HG03521 (cell line): ENCODE data around the gene TESK2.
A peak's percentile ranks its signal among the peaks of the same experiment; 100 is the strongest.

Source experiments
- ATAC-seq: cut with Tn5 transposase; IDR thresholded peaks from one replicate; pipeline ENCODE4 v1.9.1; 2021; ENCODE audit warnings: mild to moderate bottlenecking, moderate library complexity; ENCODE audit not compliant: unreplicated experiment

The TESK2 gene

DNA sequence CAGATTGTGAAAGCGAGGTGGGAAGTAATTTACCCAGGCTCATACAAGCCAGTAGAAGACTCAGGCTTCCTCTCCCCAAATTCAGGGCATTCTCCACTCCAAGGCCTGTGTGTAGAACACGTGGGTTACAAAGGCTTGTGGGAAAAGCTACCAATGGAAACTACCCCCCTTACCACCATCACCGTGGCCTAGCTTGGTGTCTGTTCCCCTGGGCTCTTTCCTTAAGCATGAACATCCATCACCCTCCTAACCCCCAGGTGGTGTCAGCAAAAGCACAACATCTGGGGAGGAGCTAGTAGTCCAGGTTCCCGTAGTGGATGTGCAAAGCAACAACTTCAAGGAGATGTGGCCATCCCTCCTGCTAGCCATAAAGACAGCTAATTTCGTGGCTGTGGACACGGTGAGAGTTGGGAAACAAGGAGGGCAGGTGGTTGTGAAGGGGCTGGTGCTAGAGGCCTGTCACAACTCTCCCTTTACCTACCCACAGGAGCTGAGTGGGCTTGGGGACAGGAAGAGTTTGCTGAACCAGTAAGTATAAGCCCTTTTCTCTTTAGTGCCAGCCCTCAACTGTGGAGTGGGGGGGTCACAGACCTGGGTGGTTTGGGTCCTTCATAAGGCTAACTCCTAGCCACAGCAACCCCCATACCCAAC lies 150.0 kb downstream of the TESK2 start:
- no peak for ATAC-seq

DNA sequence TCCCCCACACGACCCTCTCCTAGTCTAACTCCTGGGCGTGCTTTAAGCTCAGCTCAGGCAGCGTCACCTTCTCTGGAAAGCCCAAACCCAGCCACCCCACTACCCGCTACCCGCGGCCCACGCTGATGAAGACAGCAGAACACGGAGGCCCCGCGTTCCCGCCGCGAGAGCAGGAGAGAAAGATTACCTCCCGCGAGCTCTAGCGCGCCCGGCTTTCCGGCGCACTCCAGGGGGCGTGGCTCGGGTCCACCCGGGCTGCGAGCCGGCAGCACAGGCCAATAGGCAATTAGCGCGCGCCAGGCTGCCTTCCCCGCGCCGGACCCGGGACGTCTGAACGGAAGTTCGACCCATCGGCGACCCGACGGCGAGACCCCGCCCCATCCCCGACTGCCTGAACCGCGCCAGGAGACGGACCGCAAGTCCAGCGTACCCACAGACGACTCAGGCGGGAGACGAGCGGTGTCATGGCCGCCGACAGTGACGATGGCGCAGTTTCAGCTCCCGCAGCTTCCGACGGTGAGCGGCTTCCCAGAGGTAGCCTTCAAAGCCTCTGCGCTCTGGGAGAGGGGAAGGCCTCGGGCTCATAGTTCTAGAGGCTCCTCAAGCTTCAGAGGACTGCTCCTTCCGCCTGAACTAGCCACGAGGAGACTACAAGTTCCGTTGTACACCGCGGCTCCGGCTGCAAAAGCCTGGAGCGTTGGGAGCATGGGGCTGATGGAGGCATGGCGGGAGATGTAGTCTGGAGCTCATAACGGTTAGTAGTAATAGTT lies 151.0 kb downstream of the TESK2 start, which contains the start of the genes MUTYH and TOE1:
TSS of gene MUTYH (minus strand) at position 652 of the 770 bp plus-strand sequence. CDS start 5,935 bp downstream, outside the sequence.
TSS of gene TOE1 (plus strand) at position 382 of the 770 bp plus-strand sequence. CDS start at position 465, 83 bp downstream.
- ATAC-seq = peak; percentile 79

DNA sequence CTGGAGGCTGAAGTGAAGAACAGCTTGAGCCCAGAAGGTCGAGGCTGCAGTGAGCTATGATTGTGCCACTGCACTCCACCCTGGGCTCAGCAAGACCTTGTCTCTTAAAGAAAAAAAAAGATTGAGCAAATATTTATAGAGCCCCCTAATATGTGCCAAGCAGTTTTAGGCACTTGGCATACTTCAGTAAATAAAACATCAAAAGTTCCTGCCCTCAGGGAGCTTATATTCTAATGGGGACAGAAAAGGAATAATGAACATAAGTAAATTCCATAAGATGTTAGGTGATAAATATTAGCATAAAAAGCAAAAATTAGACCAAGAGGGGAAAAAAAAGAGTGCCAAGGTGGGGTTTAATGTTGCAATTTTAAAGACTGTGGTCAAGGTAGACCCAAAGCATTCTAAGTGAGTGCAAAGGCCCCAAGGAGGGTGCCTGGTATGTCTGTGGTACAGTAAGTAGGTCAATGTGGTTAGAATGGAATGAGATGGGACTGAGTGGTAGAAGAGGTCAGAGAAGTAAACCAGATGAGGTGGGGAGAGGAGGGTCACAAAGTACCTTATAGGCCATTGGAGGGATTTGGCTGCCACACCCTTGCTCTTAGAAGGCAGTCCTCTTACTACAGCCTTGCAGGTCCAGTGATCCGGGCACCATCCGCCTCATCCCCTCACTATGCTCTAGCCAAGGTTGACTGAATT lies 153.2 kb downstream of the TESK2 start:
- no peak for ATAC-seq

DNA sequence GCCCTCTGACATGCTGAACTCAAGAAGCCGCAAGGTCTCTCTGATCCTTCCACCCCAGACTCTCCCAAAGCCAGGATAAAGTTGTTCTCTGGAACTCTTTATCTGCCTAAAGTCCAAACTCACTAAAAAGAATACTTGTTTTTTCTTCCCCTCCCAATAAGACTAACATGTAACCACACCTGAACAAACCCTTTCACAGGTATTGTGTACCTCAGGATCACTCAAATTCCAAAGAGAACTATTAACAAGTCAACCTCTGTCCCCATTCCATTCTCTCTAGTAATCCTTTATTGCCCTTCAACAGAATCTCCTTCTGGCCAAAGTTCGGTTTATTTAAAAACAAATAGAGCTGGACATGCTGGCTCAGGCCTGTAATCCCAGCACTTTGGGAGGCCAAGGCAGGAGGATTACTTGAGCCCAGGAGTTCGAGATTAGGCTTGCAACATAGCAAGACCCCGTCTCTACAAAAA lies 155.1 kb downstream of the TESK2 start:
- no peak for ATAC-seq

DNA sequence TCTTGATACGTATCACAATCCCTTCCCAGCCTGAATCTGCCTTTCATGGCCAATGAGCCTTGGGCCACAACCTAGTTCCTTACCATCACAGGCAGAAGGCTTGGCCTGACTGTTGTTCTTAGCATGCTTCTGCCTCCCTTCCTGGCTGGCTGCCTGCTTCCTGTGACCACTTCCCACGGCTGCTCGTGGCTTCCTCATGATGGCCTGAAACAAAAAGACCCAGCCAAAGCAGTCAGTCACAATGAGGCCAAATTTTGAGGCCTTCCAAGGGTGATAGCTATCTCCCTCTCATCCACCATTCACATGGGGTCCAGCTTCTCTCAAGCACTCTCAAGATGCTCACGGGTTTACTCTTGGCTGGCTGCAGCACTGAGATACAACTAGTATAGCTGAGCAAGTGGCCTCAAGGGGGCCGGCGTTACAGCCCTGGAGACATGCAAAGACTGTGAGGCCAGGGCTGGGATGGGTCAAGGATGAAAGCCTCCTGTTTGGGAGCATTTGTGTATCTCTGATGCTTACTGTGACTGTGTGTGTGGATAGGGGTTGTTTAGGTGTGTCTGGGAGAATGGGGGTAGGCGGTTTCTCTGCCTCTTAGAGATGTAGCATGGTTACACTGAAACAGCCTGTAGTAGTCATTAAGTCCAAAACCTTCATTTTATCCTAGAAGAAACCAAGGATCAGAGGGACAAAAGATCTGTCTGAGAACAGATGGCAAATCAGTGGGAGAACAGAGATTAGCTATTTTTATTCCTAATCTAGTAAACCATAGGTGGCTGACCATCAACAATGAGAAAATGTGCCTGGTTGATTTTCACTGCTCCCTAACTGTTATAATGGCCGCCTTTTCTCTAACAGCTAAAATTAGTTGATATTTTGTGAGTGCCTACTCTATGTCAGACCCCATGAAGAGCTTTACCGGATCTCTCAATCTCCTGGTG lies 156.4 kb downstream of the TESK2 start:
- no peak for ATAC-seq

DNA sequence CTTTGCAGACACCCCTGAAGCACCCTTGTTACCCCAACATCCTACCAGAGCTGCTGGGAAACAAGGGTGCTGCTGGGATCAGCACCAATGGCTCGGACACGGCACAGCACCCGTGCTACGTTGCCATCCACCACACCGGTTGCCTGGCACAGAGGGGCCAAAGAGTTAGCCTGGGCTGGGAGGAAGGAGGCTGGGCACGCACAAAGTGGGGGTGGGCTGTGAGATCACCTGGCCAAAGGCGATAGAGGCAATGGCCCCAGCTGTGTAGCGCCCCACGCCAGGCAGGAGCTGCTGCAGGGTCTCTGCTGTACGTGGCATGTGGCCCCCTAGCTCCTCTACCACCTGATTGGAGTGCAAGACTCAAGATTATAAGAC lies 158.6 kb downstream of the TESK2 start:
- ATAC-seq = no peak

DNA sequence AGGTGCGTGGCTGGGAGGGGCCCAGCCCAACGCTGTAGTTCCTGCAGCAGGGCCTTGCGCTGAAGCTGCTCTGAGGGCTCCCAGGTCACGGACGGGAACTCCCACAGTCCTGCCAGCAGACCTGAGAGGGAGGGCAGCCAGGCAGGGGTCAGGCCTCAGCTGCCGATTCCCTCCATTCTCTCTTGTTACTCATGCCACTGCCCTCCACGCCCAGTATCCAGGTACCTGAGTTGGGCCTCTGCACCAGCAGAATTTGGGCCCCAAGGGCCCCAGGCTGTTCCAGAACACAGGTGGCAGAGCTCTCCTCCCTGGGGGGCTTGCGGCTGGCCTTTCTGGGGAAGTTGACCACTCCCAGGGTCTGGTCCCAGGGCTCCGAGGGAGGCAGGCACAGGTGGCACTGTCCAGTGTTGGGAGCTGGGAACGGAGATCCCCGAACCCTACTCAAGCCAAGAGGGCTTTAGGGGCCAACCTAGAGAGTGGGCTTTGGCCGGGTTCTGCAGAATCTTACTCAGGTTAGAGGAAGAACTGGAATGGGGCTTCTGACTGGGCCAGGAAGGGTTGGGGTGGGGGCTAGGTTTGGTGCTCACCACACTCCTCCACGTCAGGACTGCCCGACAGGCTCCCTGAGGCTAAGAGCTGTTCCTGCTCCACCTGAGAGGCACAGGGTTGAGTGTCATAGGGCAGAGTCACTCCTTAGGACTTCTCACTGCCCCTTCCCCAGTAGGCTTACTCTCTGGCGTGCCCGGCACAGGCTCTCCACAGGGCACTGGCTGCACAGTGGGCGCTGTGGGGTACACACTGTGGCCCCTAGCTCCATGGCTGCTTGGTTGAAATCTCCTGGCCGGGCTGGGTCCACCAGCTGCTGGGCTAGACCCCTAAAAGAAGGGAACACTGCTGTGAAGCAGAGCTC lies 159.3 kb downstream of the TESK2 start:
- no peak for ATAC-seq

DNA sequence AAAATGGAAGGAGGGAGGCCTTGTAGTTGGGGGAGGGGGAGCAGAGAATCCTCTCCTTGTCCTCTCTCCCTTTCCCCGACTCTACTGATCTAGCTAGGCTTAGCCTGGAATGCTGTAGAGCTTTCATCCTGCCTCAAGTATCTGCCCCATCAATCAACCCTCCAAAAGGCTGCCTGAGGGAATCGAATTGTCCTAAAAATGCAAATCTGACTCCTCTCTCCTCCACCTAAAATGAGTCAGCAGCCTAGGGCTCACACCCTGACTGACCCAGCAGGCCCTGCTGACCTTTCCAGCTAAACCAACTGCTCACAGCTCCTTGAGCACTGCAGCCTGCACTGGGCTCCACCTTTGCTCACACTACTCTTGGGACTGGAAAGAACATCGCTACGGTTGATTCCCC lies 161.5 kb downstream of the TESK2 start:
- no peak for ATAC-seq

DNA sequence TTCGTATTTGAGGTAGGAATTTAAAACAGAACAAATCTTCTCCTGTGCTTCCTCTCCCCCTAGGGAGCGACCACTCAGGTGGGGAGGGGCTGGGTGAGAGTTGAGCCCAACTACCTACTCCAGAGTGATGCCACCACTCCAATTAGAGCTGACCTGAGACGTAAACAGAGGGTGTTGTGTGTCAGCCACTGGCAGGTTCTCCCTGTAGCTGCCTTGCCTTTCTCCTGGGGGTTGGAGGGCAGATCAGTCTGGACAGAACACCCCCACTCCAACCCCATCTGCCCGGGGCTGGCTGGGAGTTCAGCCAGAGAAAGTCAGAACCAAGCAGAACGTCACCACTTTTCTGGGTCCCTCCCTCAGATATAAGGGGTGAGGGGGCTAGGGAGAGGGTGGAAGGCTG lies 162.3 kb downstream of the TESK2 start:
- ATAC-seq = no peak

DNA sequence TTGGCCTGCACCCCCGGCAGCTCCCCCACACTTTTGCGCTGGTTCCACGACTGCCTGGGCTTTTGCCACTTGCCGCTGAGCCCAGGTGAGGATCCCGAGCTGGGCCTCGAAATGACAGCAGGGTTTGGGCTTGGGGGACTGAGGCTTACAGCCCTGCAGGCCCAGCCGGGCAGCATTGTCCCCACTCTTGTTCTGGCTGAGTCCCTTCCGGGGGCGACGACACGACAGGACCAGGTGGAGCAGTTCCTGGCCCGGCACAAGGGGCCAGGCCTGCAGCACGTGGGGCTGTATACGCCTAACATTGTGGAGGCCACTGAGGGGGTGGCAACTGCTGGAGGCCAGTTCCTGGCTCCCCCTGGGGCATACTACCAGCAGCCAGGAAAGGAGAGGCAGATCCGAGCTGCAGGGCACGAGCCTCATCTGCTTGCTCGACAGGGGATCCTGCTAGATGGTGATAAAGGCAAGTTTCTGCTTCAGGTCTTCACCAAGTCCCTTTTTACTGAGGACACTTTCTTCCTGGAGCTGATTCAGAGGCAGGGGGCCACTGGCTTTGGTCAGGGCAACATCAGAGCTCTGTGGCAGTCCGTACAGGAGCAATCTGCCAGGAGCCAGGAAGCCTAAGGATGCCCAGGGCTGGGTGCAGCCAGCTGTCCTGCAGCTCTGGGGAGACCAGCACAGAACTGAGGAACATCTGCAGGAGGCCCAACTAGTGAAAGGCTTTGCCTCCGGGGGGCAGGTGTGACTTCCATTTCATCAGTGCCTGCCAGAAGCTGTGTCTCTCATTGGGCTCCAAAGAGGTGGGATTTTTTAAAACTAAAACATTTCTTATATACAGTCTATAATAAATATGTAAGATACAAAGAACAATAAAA lies 163.1 kb downstream of the TESK2 start:
- ATAC-seq = no peak

DNA sequence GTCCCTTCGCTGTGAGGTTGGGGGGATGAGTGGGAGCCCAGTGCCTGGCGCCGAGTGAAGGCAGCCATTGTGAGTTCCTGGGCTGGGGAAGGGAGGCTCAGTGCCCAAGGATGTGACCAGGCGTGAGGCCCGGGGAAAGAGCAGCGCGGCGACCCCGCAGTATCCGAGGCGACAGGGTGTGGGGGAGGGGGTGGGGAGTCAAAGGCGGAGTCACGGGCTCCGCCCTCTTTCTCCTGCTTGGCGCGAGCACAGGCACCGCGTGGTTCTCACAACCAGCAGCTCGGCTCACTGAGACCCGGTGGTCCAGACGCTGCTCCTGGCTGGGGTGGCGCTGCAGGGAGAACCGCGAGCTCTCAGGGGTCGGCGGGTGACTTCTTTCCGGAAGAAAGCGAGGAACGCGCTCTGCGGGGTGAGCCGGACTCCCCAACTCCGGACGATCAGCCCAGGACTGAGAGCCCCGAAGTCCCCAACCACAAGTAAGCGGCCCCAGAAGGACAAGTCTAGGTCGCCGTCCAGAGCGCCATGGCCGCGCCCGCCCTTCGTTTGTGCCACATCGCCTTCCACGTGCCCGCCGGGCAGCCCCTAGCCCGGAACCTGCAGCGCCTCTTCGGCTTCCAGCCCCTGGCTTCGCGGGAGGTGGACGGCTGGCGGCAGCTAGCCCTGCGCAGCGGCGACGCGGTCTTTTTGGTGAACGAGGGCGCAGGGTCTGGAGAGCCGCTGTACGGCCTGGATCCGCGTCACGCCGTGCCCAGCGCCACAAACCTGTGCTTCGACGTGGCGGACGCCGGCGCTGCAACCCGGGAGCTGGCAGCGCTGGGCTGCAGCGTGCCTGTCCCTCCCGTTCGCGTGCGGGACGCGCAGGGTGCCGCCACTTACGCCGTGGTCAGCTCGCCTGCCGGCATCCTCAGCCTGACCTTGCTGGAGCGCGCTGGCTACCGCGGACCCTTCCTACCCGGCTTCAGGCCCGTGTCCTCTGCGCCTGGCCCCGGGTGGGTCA lies 164.0 kb downstream of the TESK2 start, which contains the start of gene HPDL:
TSS of gene HPDL (plus strand) at position 269 of the 997 bp plus-strand sequence. CDS start at position 523, 254 bp downstream.
- no peak for ATAC-seq

DNA sequence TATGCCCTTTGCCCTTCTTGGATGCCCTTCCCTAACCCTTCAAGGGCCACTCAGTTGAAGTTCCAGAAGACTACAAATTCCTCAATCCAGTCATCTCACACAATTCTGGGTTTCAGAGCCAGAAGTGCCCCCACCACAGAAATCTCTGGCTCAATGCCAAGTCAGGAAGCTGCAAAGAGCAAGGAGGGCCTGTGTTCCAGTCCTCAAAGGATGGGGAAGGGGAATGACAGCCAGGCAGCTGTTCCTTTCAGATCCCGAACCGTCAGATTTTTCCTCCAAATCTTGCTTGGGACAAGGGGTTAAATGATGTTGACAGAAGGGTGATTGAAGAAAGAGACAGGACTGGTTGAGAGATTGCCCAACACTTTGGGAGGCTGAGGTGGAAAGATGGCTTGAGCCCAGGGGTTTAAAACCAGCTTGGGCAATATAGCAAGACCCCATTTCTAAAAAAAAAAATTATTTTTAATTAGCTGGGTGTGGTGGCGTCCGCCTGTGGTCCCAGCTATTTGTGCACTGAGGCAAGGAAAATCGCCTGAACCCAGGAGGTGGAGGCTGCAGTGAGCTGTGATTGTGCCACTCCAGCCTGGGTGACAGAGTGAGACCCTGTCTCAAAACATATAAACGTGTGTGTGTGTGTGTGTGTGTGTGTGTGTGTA lies 165.0 kb downstream of the TESK2 start:
- ATAC-seq = no peak

DNA sequence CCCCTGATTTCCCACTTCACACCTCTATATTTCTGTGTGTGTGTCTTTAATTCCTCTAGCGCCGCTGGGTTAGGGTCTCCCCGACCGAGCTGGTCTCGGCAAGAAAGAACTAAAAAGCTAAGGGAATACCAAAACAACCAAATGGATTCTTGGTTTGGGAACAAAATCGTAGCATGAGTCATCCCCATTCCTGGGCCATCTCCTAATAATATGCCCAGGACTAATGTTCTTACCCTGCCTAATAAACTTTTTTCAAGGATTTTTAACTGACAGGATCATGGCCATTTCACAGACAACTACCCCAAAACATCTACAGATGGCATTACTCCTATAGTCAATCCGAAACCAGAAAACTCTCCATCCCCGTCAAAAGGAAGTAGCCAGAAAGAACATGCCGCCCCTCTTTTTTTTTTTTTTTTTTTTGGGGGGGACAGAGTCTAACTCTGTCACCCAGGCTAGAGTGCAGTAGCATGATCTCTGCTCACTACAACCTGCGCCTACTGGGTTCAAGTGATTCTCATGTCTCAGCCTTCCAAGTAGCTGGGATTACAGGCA lies 168.4 kb downstream of the TESK2 start:
- ATAC-seq = no peak

DNA sequence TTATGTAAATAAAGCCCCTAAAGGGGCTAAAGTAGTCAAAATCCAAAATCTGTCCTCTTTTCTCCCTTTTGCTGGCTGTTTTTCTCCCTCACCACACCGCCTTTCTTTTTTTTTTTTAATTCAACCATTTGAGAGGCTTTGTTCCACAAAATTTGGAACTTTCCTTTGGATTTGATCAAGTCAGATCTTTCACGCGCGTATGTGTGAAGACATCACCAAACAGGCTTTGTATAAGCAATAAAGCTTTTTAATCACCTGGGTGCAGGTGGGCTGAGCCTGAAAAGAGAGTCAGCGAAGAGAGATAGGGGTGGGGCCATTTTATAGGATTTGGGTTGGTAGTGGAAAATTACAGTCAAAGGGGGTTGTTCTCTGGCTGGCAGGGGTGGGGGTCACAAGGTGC lies 169.5 kb downstream of the TESK2 start:
- no peak for ATAC-seq

DNA sequence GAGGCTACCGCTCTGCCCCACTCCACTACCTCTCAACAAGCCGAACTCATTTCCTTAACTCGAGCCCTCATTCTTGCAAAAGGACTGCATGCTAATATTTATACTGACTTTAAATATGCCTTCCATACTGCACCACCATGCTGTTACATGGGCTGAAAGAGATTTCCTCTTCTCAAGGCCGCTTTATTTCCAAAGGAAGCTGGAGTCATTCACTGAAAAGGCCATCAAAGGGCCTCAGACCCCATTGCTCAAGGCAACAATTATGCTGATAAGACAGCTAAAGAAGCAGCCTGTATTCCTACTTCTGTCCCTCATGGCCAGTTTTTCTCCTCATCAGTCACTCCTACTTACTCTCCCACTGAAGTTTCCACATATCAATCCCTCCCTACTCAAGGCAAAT lies 171.2 kb downstream of the TESK2 start:
- ATAC-seq = no peak

DNA sequence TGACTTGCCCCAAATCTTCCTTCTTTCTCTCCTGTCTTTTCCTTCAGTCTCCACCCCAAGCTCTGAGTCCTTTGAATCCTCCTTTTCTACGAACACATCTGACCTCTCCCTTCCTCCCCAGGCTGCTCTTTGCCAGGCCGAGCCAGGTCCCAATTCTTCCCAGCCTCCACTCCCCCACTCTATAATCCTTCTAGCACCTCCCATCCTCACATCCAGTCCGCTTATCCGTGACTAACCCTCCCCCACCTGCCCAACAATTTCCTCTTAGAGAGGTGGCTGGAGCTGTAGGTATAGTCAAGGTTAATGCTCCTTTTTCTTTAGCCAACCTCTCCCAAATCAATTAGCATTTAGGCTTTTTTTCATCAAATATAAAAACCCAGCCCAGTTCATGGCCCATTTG lies 173.8 kb downstream of the TESK2 start:
- ATAC-seq = no peak
